Thoracic aorta (tissue), 2 donors: ENCODE measurements around the gene SLU7. TPM values are rescaled to one million over a fixed set of nuclear protein-coding genes. Genes with fewer than 3 reads are reported as not detected.
A peak's percentile ranks its signal among the peaks of the same experiment; 100 is the strongest.

Experiments used
- ATAC-seq: fragments of 150-250 bp; one replicate; pipeline ENCODE4 v1.8.0; 2017; ENCODE audit warnings: low read depth; ENCODE audit not compliant: insufficient number of reproducible peaks, low FRiP score
- DNase-seq: peaks from one replicate; pipeline ENCODE4 v3.0.0-alpha.2; 2020; ENCODE audit warnings: low spot score
- H3K27ac ChIP-seq, 2 donors: fragments of 200-600 bp; sonication (generic); 1 replicate in 1 of 2; 2 replicates in 1 of 2; pipeline ENCODE4 v1.5.1; 2016; ENCODE audit warnings: mild to moderate bottlenecking in 2 of 2, moderate library complexity in 2 of 2
- H3K27me3 ChIP-seq: fragments of 200-600 bp; sonication (generic); replicated peaks from 2 replicates; pipeline ENCODE4 v1.6.0; 2016; ENCODE audit warnings: mild to moderate bottlenecking; ENCODE audit not compliant: insufficient read depth
- H3K36me3 ChIP-seq: fragments of 200-600 bp; sonication (generic); one replicate; pipeline ENCODE4 v1.5.1; 2016
- H3K4me1 ChIP-seq, 2 donors: fragments of 200-600 bp; sonication (generic); 1 replicate in 1 of 2; 2 replicates in 1 of 2; pipeline versions ENCODE4 v1.5.1 to v1.6.0; 2016; ENCODE audit warnings: low read depth in 2 of 2, mild to moderate bottlenecking in 1 of 2; ENCODE audit not compliant: control insufficient read depth in 1 of 2
- H3K4me3 ChIP-seq: fragments of 200-600 bp; sonication (generic); 2 replicates; pipeline ENCODE4 v1.5.1; 2016; ENCODE audit warnings: mild to moderate bottlenecking
- H3K9me3 ChIP-seq: fragments of 200-600 bp; sonication (generic); 2 replicates; pipeline ENCODE4 v1.5.1; 2016
- total RNA-seq, 2 donors: library from RNA; depleted of rRNA; stranded (reverse); fragments of >200 nt; gene quantifications; one replicate each; pipeline versions ENCODE4 v1.1.0 to v1.2.3, GENCODE V29; 2016
- TF ChIP-seq, protein P1 (sequence below): fragments of 200-600 bp; sonication (generic); IDR thresholded peaks from one replicate; pipeline ENCODE4 v1.5.1; 2019; ENCODE audit warnings: antibody characterized with exemption

SLU7 gene
- total RNA-seq, 2 donors from 2014 or later, result 62.8 to 63.5 TPM

DNA sequence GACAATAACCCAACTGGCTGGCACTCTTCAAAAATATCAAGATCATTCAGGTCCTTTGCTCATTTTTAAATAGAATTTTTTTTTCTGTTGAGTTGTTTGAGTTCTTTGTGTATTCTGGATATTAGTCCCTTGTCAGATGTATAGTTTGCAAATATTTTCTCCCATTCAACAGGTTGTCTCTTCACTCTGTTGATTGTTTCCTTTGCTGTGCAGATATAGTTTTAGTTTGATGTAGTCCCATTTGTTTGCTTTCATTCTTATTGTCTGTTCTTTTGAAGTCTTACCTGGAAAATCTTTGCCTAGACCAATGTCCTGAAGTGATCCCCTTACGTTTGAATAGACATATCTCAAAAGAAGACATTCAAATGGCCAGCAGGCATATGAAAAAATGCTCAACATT is 25.5 kb upstream of the SLU7 start:
- Histone ChIP-seq H3K9me3 (no peaks in the 10 kb centered on the region), H3K27me3 (no peaks in the 10 kb centered on the region), H3K4me3 (no peak overlapping the region), H3K27ac (no peak overlapping the region), H3K4me1 (no peaks in the 10 kb centered on the region), H3K36me3 (no peaks in the 10 kb centered on the region)
- ATAC-seq (no peak), DNase-seq (no peak)
- TF ChIP-seq, protein P1, sequence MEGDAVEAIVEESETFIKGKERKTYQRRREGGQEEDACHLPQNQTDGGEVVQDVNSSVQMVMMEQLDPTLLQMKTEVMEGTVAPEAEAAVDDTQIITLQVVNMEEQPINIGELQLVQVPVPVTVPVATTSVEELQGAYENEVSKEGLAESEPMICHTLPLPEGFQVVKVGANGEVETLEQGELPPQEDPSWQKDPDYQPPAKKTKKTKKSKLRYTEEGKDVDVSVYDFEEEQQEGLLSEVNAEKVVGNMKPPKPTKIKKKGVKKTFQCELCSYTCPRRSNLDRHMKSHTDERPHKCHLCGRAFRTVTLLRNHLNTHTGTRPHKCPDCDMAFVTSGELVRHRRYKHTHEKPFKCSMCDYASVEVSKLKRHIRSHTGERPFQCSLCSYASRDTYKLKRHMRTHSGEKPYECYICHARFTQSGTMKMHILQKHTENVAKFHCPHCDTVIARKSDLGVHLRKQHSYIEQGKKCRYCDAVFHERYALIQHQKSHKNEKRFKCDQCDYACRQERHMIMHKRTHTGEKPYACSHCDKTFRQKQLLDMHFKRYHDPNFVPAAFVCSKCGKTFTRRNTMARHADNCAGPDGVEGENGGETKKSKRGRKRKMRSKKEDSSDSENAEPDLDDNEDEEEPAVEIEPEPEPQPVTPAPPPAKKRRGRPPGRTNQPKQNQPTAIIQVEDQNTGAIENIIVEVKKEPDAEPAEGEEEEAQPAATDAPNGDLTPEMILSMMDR, result no peak

DNA sequence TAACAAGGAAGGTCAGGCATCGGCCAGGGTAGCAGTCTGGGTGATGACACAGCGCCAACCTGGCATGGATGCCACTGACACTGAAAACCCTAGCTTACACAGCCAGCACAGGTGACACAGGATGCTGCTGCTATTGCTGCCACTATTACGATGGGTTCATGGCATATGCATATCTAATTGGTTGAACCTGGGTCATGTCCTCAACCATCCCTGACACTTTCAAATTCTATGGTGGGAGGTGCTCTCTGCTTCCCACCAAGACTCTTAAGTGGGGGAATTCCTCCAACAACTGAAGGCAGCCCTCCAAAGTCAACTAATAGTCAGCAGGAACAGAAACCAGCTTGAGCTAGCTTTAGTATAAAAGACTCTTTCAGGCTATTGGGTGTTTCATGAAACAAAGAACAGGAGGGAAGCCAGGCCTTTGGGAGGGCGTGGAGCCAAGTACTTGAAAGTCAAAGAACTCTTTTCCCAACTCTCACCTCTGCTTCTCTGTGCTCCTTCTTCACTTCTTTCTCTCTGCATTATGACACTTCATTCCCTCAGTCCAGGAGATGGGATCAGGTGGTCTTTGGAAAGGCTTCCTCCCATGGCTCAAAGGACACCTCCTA is 24.0 kb upstream of the SLU7 start:
- H3K36me3 ChIP-seq, result no peaks in the 10 kb centered on the region
- TF ChIP-seq, protein P1, result no peak
- no peak for ATAC-seq
- no peaks in the 10 kb centered on the region for H3K27me3 ChIP-seq
- no peaks in the 10 kb centered on the region for H3K9me3 ChIP-seq
- no peak overlapping the region for H3K4me3 ChIP-seq
- H3K4me1 ChIP-seq, result peaks cover 4 to 5% of the 10 kb centered on the region in 2 donors
- H3K27ac ChIP-seq, result no peak overlapping the region
- no peak for DNase-seq

GRCh38 chr5:160441311-160441781 is 22.5 kb upstream of the SLU7 start:
- TF ChIP-seq, protein P1, result no peak
- no peak overlapping the region for H3K27ac ChIP-seq

DNA sequence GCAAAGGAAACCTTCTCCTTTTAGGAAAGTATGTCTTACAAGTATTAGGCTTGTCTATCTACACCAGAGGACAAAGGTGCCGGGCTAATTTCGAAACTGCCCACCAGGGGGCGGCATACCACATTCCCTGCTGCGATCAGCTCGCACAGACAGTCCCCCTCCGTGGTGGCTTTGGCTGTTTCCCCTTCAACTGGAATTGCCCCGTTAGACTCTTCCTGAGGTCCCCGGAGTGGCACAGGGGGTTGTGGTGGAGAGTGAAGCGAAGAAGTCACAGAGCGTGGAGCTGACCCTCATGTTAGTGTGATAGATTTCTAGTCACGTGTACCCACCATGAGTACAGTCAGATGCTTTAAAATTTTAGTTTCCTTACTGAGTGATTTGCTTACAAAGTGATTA is 20.3 kb upstream of the SLU7 start:
- Histone ChIP-seq H3K36me3 (no peaks in the 10 kb centered on the region), H3K4me3 (peak overlapping the region; percentile 82), H3K27me3 (no peaks in the 10 kb centered on the region), H3K4me1 (peaks cover 4 to 5% of the 10 kb centered on the region in 2 donors), H3K9me3 (no peaks in the 10 kb centered on the region), H3K27ac (no peak overlapping the region)
- peak; percentile 90 for ATAC-seq
- TF ChIP-seq, protein P1, result peak; percentile 96
- peak; percentile 38 for DNase-seq

More at GRCh38 chr5:160441311-160441781, 22.5 kb upstream of the SLU7 start:
- DNase-seq (no peak), ATAC-seq (no peak)
- Histone ChIP-seq H3K4me3 (no peak overlapping the region), H3K4me1 (peaks cover 4 to 5% of the 10 kb centered on the region in 2 donors), H3K9me3 (no peaks in the 10 kb centered on the region), H3K27me3 (no peaks in the 10 kb centered on the region), H3K36me3 (no peaks in the 10 kb centered on the region)

DNA sequence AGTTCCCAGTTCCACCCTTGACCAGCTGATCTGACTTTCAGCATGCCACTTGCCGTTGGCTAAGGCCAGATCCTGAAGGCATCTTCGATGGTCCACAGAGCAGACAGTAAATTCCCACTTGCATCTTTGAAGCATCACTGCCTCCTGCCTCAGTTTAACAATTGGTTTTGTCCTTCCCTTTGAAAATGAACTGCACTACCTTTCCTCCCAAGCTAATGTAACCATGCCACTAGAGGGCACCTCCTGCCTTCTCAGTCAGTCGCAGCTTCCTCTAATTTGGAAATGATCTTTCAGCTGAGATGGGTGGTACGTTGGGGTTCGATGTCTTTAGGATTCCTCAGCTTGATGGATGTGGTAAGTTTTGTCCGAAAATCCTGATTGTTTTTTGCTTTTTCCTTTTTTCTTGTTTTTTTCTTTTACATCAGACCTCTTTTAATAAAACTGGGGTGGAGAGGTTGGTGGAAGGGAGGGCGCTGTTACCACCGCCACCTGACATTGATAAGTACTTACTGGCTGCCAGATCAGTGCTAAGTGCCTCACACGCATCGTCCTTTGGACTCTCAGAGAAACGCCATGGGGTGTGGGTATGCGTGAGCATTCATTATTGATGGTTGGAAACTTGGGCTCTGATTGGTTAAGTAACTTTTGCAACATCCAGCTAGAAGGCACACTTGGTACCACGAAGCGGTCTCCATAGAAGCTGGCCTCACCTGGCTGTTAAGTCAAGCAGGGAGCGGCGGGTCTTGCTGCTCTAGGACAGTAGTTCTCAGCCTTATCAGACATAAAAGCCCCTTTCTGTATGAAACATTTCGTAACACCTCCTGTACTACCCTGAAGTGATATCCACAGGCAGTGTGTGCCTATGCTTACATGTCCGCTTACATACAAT is 19.7 kb upstream of the SLU7 start:
- ATAC-seq, result peak; percentile 63
- Histone ChIP-seq H3K27me3 (no peaks in the 10 kb centered on the region), H3K36me3 (no peaks in the 10 kb centered on the region), H3K9me3 (no peaks in the 10 kb centered on the region), H3K27ac (no peak overlapping the region), H3K4me3 (peak overlapping the region; percentile 82), H3K4me1 (peaks cover 4 to 5% of the 10 kb centered on the region in 2 donors)
- DNase-seq, result no peak
- TF ChIP-seq, protein P1, result peak; percentile 37
